HG03442 (cell line): ENCODE data around the gene CHMP1A.
"Not testable (repeated sequence)": the region's sequence is repeated elsewhere in the genome, so short reads cannot be mapped to it uniquely, and the experiment has no call there.

Experiments
- ATAC-seq: cut with Tn5 transposase; IDR thresholded peaks from one replicate; pipeline ENCODE4 v1.9.1; 2021; ENCODE audit warnings: mild to moderate bottlenecking, moderate library complexity; ENCODE audit not compliant: unreplicated experiment

Gene CHMP1A

DNA sequence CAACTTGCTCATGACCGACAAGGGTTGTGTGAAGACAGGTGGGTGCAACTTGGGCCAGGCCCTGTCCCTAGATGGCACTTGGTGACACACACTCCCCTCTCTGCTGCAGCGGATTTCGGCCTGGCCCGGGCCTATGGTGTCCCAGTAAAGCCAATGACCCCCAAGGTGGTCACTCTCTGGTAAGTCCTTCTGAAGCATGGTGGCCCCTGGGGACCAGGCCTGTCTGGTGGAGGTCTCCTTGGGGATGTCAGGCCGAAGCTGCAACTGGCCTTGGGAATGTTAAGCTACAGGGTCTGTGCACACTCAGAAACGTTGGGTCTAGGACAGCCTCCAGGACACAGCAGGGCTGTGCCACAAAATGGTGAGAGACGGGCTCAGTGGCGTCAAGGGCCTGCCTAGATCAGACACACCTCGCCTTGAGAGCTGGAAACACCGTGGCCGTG is 35.8 kb upstream of the CHMP1A start:
- no peak for ATAC-seq

DNA sequence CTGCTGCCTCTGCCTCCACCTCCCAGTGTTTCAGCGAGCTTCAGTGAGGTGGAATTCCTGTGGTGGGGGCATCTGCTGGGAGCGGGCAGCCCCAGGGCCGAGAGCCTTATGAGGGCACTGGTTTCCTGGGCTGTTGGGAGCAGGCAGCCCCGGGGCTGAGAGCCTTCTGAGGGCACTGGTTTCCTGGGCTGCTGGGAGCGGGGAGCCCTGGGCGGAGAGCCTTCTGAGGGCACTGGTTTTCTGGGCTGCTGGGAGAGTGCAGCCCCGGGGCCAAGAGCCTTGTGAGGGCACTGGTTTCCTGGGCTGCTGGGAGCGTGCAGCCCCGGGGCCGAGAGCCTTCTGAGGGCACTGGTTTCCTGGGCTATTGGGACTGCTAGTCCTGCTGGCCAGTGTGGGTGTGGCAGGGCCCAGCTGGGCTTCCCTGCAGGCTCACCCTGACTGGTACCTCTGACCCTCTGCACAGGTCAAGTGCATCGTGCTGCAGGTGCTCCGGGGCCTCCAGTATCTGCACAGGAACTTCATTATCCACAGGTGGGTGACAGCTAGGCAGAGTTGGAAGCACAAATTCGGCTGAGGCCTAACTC is 34.6 kb upstream of the CHMP1A start:
- no peak for ATAC-seq

DNA sequence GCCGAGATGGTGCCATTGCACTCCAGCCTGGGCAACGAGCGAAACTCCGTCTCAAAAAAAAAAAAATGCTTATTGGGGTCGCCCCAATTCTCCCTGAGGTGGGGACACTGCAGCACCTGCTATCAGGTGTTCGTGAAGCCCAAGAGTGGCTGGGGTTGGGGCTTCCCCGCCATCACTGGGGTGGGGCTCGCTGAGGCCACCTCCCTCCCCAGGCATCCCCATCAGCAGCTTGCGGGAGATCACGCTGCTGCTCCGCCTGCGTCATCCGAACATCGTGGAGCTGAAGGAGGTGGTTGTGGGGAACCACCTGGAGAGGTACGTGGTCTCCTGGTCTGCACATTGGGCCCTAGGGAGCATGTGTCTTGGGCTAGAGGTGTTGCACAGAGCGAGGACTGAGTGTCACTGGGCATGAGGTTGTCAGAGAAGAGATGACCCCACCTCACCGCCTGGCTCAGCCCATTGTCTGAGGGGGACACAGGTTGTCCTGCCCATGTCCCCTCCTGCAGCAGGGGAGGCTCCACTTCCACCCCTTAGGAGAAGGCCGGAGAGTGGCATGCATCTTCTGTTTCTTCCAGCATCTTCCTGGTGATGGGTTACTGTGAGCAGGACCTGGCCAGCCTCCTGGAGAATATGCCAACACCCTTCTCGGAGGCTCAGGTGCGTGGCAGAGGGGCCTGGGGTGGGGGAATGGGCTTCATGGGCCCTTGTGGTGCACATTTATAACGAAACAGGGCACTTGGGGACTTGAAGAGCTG is 33.9 kb upstream of the CHMP1A start:
- ATAC-seq = no peak

DNA sequence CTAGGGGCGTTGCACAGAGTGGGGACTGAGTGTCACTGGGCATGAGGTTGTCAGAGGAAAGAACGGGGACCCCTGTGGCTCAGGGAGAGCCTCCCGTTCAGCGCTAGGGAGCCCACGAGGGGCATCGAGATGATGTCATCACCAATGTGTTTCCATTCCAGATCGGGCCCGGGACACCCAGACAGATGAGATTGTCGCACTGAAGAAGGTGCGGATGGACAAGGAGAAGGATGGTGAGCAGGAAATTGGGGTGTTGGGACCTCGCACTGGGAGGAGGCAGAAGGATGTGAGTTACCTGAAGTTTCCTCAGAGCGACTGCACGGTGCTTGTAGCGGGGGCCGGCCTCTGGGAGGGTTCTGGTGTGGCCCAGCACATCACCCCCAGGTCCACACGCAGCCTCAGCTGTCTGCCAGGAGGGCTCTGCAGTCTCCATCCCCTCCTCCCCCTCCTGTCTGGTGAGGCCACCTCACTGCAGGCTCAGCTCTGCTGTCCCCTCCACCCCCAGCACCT is 32.9 kb upstream of the CHMP1A start:
- no peak for ATAC-seq

DNA sequence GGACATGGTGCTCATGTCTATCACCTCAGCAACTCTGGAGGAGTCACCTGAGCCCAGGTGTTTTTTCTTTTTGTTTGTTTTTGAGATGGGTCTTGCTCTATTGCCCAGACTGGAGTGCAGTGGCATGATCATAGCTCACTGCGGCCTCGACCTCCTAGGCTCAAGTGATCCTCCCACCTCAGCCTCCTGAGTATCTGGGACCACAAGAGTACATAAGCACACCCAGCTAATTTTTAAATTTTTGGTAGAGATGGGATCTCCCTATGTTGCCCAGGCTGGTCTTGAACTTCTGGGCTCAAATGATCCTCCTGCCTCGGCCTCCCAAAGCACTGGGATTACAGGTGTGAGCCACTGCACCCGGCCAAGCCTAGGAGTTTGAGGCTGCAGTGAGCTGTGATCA is 32.1 kb upstream of the CHMP1A start:
- ATAC-seq = not testable (repeated sequence)

DNA sequence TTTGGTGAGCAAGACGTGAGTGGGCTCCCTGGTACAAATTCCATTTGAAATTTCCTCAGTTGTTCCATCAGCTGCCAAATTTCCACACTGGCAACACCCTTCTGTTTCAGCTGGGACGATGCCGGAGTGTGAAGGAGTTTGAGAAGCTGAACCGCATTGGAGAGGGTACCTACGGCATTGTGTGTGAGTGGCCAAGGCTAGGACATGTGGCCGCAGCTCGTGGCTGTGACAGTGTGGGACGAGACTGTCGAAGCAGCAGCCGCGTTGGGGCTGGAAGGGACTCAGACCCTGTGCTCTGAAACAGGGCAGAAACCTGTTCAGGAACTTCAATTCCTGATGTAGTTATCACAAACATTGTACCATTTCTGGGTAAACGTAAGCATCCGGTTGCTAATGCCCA is 31.6 kb upstream of the CHMP1A start:
- no peak for ATAC-seq

DNA sequence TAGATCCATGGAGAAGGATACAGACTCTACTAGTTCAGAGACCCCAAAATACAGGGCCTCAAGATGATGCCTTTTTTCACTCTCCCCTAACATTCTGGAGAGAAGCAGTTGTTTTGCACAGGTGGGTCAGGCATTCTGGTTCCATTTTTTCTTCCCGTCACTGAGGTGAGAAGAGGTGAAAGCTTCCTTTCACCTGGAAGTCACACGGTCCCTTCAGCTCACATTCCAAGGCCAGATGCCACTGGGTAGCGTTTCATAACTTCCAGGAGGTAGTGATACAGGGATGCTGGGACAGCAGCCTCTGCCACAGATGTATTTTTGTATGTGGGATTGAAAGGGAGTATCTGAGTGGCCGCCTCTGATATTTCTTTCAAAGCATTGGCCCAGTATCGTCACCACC is 30.9 kb upstream of the CHMP1A start:
- ATAC-seq = no peak

DNA sequence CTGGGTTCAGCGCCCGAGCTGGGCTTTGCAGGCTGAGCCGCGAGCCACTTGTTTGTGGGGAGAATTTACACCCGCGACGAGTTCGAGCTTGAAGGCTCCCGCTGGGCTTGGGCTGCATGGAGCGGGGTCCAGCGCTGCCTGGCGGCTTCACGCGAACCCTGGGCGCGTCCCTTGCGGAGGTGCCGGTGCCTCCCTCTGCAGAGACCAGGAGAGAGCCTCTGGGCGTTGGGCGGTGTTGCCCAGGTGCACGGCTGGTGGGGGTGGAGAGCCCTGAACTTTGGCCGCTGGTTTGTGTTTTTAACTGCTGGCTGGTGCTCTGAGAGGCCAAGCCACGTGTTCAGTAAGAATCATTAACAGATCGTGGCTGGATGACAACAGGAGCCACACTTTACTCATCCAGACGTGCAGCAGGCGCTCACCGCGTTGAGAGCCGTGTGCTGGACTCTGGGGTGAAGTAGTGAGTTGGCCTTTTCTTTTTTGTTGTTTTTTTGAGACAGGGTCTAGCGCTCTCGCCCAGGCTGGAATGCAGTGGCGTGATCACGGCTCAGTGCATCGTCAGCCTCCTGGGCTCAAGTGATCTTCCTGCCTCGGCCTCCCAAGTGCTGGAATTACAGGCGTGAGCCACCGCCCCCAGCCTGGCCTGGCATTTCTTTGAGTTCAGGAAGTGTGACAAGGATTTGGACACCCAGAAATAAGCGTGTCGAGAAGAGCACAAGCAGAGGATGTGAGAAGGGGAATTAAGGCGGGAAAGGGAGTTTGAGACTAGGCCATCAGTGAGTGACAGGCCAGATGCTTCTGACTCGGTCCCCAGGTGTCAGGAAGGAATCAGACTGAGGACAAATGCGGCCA is 29.8 kb upstream of the CHMP1A start:
- ATAC-seq = peak; percentile 29

DNA sequence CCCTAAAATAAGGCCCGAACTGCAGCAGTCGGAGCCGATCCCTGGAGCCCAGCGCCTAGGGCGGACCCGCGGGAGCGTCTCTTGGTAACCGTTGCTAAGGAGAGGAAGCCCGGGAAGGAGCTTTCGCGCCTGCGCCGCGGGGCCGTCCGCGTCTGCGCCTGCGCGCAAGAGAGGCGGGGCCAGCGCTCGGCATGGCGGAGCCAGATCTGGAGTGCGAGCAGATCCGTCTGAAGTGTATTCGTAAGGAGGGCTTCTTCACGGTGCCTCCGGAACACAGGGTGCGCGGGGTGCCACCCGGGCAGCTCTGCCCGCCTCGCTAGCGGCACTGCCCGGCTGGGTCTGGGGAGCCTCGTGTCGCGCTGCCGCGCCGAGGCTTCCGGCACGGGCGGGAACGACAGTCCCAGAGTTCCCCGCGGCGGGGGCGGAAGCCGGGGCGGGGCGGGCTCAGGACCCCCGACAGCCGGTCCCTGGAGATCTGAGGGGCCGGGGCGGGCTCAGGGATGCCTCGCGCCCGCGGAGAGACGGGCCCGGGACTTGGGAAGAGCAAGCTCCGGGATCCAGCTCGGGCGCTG is 29.1 kb upstream of the CHMP1A start, which contains the start of gene CDK10:
TSS of gene CDK10 (plus strand) at position 170 of the 572 bp plus-strand sequence. CDS start at position 192, 22 bp downstream.
- peak; percentile 74 for ATAC-seq

DNA sequence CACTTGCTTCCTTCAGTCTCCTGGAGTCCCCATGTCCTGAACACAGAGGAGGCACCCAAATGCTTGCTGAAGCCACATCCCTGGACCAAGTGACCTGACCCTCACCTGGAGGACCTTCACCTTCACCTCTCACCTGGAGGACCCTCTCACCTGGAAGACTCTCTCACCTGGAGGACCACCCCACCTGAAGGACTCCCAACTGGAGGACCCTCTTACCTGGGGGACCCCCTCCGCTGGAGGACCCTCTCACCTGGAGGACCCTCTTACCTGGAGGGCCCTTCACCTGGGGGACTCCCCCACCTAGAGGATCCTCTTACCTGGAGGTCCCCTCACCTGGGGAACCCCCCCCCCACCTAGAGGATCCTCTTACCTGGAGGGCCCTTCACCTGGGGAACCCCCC is 28.4 kb upstream of the CHMP1A start:
- ATAC-seq = no peak

DNA sequence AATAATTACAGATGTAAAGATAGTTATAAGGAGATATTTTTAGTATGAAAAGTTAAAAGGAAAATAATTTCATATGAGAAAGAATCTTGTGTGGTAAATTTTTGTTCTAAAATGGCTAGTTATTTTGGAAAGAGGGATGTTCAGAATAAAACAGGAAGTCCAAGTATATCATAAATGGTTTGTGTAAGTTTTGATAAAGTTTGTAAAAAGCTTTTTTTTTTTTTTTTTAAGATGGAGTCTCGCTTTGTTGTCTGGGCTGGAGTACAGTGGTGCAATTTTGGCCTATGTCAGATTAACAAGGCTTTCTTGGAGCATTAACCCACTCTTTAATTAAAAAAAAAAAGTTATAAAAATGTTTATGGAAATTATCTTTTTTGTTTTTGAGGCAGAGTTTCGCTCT is 20.8 kb upstream of the CHMP1A start:
- no peak for ATAC-seq

DNA sequence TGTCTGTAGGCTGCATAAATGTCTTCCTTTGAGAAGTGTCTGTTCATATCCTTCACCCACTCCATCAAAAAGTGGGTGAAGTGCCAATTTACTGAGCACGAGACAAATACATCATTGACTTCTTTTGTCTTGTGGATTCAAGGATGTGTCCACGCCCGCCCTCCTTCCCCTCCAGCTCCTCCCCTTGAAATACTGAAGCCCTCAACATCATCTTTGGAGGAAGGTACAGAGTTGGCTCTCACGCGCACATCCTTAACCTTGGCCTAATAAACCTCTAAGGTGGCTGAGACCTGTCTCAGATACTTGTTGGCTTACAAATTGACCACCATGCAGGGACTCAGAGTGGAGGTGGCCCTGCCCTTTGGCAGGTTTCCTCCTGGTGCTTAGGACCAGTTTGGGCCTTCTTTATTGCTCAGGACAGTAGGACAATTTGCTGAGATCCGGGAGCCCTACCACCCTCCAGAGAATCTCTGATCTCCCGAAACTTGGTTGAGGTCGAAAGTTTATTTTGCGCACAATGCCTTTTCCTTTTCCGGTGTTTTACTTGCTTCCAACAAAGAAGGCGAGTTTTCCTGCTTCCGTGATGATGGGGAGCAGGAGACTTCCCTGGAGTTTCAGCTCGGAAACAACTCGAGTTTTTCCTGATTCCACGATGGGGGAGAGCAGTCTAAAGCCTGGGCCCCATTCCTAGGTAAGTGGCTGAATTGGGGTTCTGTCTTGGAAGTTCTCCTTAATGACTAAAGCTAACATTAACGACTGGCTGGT is 14.9 kb upstream of the CHMP1A start:
- ATAC-seq = no peak

DNA sequence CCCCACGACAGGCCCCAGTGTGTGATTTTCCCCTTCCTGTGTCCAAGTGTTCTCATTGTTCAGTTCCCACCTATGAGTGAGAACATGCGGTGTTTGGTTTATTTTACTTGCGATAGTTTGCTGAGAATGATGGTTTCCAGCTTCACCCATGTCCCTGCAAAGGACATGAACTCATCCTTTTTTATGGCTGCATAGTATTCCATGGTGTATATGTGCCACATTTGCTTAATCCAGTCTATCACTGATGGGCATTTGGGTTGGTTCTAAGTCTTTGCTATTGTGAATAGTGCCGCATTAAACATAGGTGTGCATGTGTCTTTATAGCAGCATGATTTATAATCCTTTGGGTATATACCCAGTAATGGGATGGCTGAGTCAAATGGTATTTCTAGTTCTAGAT is 14.1 kb upstream of the CHMP1A start:
- ATAC-seq = not testable (repeated sequence)

DNA sequence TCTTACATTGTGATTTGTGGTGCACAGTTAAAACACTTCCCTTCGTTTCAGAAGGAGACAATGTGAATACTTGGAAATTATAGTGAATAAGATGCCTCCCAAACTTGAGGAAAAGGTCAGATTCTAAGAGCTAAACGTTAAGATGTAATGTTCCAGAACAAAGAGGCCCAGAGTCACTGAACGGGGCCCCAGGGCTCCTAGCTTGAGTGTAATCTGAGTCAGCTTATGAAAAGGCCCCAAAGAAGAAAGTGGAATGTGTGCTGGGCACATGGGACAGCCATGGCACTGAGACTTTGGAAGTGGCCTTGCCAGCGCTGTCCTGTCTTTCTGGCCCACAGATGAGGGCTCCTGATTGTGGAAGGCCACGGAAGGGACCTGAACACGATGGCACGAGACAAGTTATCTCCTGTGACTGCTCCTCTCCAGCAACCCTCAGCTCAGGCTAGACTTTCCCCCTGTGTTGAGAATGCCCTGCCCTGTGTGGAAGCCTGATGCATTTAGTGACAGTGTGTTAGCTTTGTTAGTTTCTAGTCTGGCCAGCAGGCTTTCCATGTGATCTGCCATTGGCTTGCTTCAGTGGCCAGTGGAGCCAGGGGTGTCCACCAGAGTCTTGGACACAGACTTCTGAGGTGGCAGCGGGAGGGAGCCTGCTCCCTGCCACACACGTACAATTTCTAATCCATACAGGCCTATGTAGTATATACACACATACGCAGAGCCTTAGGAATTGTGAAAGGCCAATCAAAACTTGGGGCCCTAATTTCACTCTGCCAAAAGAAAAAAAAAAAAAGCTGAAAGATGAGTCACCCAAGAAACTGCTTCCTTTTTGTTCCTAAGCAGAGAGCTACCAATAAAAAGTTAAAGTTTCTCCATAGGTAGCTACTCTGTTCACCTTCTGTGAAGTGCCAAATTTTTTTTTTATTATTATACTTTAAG is 13.3 kb upstream of the CHMP1A start:
- no peak for ATAC-seq

DNA sequence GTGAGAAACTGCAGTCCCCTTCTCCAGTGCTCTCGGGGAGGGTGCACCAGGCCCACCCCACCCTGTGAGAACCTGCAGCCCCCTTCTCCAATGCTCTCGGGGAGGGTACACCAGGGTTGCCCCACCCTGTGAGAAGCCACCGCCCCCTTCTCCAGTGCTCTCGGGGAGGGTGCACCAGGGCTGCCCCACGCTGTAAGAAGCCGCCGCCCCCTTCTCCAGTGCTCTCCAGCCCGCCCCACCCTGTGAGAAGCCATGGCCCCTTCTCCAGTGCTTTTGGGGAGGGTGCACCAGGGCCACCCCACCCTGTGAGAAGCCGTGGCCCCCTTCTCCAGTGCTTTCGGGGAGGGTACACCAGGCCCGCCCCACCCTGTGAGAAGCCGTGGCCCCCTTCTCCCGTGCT is 12.2 kb upstream of the CHMP1A start:
- no peak for ATAC-seq

DNA sequence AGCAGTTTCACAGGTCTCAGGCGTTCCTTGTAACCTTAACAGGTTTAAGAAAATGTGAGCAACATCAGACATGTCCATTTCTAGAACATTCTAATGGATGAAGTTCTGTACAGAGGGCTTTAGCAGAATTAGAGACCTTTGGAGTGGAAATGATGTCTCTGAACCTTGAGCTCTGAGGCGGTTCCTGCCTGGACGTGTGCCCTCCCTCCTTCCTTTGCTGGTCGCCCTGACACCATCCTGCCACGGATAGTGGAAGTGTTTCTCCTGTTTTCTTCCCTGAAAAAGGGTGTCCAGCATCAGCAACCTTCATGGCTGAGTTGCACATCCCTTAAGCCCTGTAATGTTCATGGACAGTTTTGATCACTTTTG is 11.3 kb upstream of the CHMP1A start:
- ATAC-seq = no peak

DNA sequence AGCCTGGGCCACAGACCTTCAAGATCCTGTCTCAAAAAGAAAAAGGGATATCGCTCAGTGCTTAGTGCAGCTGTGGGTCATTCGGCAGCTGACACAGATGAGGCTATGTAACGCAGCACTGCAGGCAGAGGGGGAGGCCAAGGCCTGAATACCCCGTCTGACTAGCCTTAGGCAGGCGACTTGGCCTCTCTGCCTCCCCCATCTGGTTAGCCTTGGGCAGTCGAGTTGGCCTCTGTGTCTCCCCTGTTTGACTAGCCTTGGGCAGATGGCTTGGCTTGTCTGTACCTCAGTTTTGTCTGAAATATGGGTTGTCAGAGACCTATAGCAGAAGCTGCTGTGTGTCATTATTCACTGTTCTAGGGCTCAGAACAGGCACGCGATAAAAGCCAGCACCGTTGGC is 10.1 kb upstream of the CHMP1A start:
- ATAC-seq = no peak

DNA sequence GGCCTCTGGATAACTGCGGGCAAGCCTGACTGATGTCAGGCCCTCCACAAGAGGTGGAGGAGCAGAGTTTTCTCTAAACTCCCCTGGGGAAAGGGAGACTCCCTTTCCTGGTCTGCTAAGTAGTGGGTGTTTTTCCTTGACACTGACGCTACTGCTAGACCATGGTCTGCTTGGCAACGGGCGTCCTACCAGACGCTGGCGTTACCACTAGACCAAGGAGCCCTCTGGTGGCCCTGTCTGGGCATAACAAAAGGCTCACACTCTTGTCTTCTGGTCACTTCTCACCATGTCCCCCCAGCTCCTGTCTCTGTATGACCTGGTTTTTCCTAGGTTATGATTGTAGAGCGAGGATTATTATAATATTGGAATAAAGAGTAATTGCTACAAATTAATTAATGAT is 9.5 kb upstream of the CHMP1A start:
- ATAC-seq = not testable (repeated sequence)

DNA sequence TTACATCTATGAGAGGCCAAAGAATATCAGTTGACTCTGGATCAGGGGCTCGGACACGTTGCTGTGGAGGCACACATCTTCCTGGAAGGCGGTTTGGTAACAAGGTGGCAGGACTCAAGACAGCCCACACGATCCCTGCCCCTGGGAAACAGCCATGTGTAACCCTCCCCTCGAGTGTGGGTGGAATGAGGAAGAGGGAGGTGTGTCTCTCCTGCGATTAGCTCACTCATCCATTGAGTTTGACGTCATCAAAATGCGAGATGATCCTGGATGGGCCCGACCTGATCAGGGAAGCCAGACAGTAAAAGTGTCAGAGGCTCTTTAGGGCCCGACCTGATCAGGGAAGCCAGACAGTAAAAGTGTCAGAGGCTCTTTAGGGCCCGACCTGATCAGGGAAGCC is 6.7 kb upstream of the CHMP1A start:
- not testable (repeated sequence) for ATAC-seq
